ENCODE data around the gene DHX34.
"Not testable (repeated sequence)": the region's sequence is repeated elsewhere in the genome, so short reads cannot be mapped to it uniquely, and the experiment has no call there.

Gene DHX34

GRCh38 chr19:47348819-47349795 lies at the start of gene DHX34:
Gene DHX34, plus strand, starts transcription at chr19:47349315. Its CDS starts 3,716 bp downstream, at chr19:47353031.
- in situ Hi-C loops (cut with MboI; ENCODE audit: low sequenced_read_pairs): no loop called here

- in situ Hi-C loops (cut with MboI; ENCODE audit: low sequenced_read_pairs): not testable (repeated sequence)
Measured at GRCh38 chr19:47300867-47301266, 48.2 kb upstream of the DHX34 start.

- in situ Hi-C loops (cut with MboI; ENCODE audit: low sequenced_read_pairs): no loop called here
Measured at GRCh38 chr19:47302249-47302648, 46.9 kb upstream of the DHX34 start.

- in situ Hi-C loops (cut with MboI; ENCODE audit: low sequenced_read_pairs): no loop called here
Measured at GRCh38 chr19:47303966-47304365, 45.1 kb upstream of the DHX34 start.

GRCh38 chr19:47305309-47305751 lies 43.8 kb upstream of the DHX34 start:
- in situ Hi-C loops (cut with MboI; ENCODE audit: low sequenced_read_pairs): no loop called here

- in situ Hi-C loops (cut with MboI; ENCODE audit: low sequenced_read_pairs): no loop called here
Measured at GRCh38 chr19:47306303-47306702, 42.8 kb upstream of the DHX34 start.

GRCh38 chr19:47309038-47309437 lies 40.1 kb upstream of the DHX34 start:
- in situ Hi-C loops (cut with MboI; ENCODE audit: low sequenced_read_pairs): no loop called here

- in situ Hi-C loops (cut with MboI; ENCODE audit: low sequenced_read_pairs): no loop called here
Measured at GRCh38 chr19:47309608-47310007, 39.5 kb upstream of the DHX34 start, which contains the start of gene C5AR1. Gene C5AR1, plus strand, starts transcription at chr19:47309861. Its CDS starts 35 bp downstream, at chr19:47309896.

- in situ Hi-C loops (cut with MboI; ENCODE audit: low sequenced_read_pairs): no loop called here
Measured at GRCh38 chr19:47310323-47310722, 38.8 kb upstream of the DHX34 start.

GRCh38 chr19:47310819-47311218 lies 38.3 kb upstream of the DHX34 start:
- in situ Hi-C loops (cut with MboI; ENCODE audit: low sequenced_read_pairs): no loop called here

- in situ Hi-C loops (cut with MboI; ENCODE audit: low sequenced_read_pairs): no loop called here
Measured at GRCh38 chr19:47312366-47313006, 36.6 kb upstream of the DHX34 start.

- in situ Hi-C loops (cut with MboI; ENCODE audit: low sequenced_read_pairs): no loop called here
Measured at GRCh38 chr19:47313754-47314295, 35.3 kb upstream of the DHX34 start.

- in situ Hi-C loops (cut with MboI; ENCODE audit: low sequenced_read_pairs): no loop called here
Measured at GRCh38 chr19:47315125-47315821, 33.8 kb upstream of the DHX34 start.

GRCh38 chr19:47316513-47316912 lies 32.6 kb upstream of the DHX34 start:
- in situ Hi-C loops (cut with MboI; ENCODE audit: low sequenced_read_pairs): no loop called here

GRCh38 chr19:47319923-47320871 lies 28.9 kb upstream of the DHX34 start:
- in situ Hi-C loops (cut with MboI; ENCODE audit: low sequenced_read_pairs): no loop called here

GRCh38 chr19:47321630-47322029 lies 27.5 kb upstream of the DHX34 start:
- in situ Hi-C loops (cut with MboI; ENCODE audit: low sequenced_read_pairs): no loop called here

- in situ Hi-C loops (cut with MboI; ENCODE audit: low sequenced_read_pairs): no loop called here
Measured at GRCh38 chr19:47322058-47322457, 27.1 kb upstream of the DHX34 start.

GRCh38 chr19:47323409-47323808 lies 25.7 kb upstream of the DHX34 start:
- in situ Hi-C loops (cut with MboI; ENCODE audit: low sequenced_read_pairs): no loop called here

- in situ Hi-C loops (cut with MboI; ENCODE audit: low sequenced_read_pairs): no loop called here
Measured at GRCh38 chr19:47323872-47324271, 25.2 kb upstream of the DHX34 start.

- in situ Hi-C loops (cut with MboI; ENCODE audit: low sequenced_read_pairs): no loop called here
Measured at GRCh38 chr19:47324502-47324901, 24.6 kb upstream of the DHX34 start.
